ENCODE data around the gene SLC38A8. TPM values are rescaled to one million over a fixed set of nuclear protein-coding genes. Genes with fewer than 3 reads are reported as not detected.

Gene SLC38A8
- total and polyA plus RNA-seq, 8 donors: 0.08 TPM; not detected in 7

DNA sequence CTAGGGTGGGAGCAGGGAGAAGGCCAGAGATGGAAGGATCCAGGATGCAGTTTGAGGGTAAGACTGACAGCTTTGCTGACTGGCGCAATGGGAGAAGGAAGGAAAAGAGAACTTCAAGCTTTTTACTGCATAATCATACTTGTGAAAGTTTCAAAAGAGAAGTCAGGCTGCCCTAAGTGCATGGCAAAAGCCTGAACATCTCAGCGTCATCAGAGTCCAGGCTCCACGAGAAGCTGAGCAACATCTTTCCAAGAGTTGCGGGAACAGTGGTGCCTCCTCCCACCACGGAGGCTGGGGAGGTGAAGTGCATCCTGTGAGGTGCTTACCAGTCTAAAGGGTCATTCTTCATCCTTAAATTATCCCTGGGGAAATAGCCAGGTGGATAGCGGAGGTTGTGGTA lies 26.9 kb upstream of the SLC38A8 start:
- Histone ChIP-seq H3K27me3 (no peaks in the 10 kb centered on the region), H3K27ac (peak overlapping the region in 1 of 5 donors; percentile 8), H3K9me3 (no peaks in the 10 kb centered on the region), H3K4me3 (no peak overlapping the region), H3K36me3 (peaks cover 65 to 100% (median 100%) of the 10 kb centered on the region in 4 donors), H3K4me1 (no peaks in the 10 kb centered on the region)
- TF ChIP-seq POLR2A (IDR thresholded peaks at IDR 0.05) (no peak), EP300 (IDR thresholded peaks at IDR 0.05) (no peak), POLR2AphosphoS5 (IDR thresholded peaks at IDR 0.05) (no peak)
- TF ChIP-seq, protein P1, sequence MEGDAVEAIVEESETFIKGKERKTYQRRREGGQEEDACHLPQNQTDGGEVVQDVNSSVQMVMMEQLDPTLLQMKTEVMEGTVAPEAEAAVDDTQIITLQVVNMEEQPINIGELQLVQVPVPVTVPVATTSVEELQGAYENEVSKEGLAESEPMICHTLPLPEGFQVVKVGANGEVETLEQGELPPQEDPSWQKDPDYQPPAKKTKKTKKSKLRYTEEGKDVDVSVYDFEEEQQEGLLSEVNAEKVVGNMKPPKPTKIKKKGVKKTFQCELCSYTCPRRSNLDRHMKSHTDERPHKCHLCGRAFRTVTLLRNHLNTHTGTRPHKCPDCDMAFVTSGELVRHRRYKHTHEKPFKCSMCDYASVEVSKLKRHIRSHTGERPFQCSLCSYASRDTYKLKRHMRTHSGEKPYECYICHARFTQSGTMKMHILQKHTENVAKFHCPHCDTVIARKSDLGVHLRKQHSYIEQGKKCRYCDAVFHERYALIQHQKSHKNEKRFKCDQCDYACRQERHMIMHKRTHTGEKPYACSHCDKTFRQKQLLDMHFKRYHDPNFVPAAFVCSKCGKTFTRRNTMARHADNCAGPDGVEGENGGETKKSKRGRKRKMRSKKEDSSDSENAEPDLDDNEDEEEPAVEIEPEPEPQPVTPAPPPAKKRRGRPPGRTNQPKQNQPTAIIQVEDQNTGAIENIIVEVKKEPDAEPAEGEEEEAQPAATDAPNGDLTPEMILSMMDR (IDR thresholded peaks at IDR 0.05): no peak
- intact Hi-C loops (cut with DNase I; ENCODE audit: low total_unique reads): no loop called here
- WGBS, 5 donors: 79 to 91% (median 90%) methylated on average over 6 of the region's 6 CpGs
- DNase-seq: no peak

DNA sequence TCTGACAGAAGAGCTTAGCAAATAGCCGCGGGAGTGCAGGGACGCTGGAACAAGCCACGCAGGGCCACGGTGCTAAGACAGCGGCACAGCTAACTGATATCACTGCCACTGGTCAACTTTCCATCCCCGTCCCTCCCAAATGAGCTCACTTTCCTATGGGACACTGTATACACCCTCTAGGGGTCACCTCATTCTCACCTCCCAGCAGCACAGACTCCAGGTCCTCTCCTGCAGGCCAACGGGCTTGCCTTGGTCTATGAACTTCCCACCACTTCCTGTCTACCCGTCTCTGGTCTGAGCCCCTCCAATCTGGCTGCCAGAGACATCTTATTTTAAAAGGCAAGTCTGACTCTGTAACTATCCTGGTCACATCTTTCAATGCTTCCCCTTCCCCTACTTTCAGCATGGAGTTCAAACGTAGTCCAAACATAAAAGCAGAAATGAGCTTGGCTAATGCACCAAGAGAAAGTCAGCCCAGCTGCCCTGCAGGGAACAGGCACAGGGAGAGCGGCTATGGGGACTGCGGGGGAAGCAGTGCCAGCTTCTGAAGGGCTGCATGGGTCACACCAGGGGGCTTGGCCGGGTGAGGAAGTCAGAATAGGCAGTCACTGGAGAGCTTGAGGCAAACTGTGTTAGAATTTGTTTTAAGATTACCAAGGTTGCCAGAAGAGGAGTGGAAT lies 26.3 kb upstream of the SLC38A8 start:
- 83 to 92% (median 85%) methylated on average over 13 of the region's 13 CpGs for WGBS, 5 donors
- H3K9me3 ChIP-seq: no peaks in the 10 kb centered on the region
- DNase-seq: no peak
- no peak overlapping the region for H3K4me3 ChIP-seq
- TF ChIP-seq, protein P1 (IDR thresholded peaks at IDR 0.05): no peak
- no peak for TF ChIP-seq EP300 (IDR thresholded peaks at IDR 0.05)
- TF ChIP-seq POLR2A (IDR thresholded peaks at IDR 0.05): no peak
- TF ChIP-seq POLR2AphosphoS5 (IDR thresholded peaks at IDR 0.05): no peak
- H3K27ac ChIP-seq: peak overlapping the region in 1 of 5 donors; percentile 8
- no peaks in the 10 kb centered on the region for H3K27me3 ChIP-seq
- peaks cover 60 to 100% (median 100%) of the 10 kb centered on the region in 4 donors for H3K36me3 ChIP-seq
- intact Hi-C loops (cut with DNase I; ENCODE audit: low total_unique reads): no loop called here
- H3K4me1 ChIP-seq: no peaks in the 10 kb centered on the region

DNA sequence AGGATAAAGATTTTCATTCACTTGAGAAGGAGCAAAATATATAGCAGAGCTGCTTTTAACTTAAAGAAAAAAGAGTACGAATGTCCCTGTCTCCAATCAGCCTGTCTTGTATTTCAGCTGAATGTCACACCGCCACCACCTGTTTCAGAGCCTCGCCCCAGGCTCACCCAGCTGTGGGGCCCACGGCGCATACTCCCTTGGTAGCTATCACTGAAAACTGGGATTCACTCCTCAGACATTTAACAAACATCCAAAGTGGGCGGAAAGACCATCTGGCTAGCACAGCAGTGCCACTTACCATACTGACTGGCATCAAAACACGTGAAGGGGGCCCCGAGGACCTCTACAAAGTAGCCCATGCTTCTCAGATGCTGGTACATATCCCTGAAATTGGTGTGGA lies 25.4 kb upstream of the SLC38A8 start:
- DNase-seq: no peak
- Histone ChIP-seq H3K9me3 (no peaks in the 10 kb centered on the region), H3K4me1 (no peaks in the 10 kb centered on the region), H3K27me3 (no peaks in the 10 kb centered on the region), H3K36me3 (peaks cover 52 to 100% (median 100%) of the 10 kb centered on the region in 4 donors), H3K4me3 (no peak overlapping the region), H3K27ac (no peak overlapping the region)
- WGBS, 5 donors: 93 to 97% (median 96%) methylated on average over 8 of the region's 8 CpGs
- intact Hi-C loops (cut with DNase I; ENCODE audit: low total_unique reads): no loop called here
- TF ChIP-seq POLR2AphosphoS5 (IDR thresholded peaks at IDR 0.05): no peak
- no peak for TF ChIP-seq EP300 (IDR thresholded peaks at IDR 0.05)
- TF ChIP-seq, protein P1 (IDR thresholded peaks at IDR 0.05): no peak
- TF ChIP-seq POLR2A (IDR thresholded peaks at IDR 0.05): no peak

DNA sequence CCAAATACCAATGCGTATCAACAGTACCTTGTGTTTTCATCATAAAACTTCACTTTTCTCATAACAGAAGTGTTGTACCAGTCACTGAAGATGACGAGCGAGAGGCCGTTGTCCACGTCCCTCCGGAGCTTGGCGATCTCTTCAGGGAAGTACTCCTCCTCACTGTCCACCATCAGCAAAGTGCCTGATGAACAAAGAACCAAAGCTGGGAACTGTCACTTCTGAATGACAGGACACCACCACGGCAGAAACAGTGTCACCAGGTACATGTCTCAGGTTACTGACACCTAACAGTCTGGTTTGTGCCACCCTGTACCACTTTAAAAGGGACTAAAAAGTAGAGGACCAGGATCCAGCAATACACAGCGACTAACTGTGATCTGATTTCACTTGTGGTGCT lies 25.0 kb upstream of the SLC38A8 start:
- 90 to 92% (median 92%) methylated on average over 9 of the region's 9 CpGs for WGBS, 5 donors
- no peak for DNase-seq
- Histone ChIP-seq H3K4me1 (no peaks in the 10 kb centered on the region), H3K36me3 (peaks cover 48 to 100% (median 100%) of the 10 kb centered on the region in 4 donors), H3K9me3 (no peaks in the 10 kb centered on the region), H3K4me3 (no peak overlapping the region), H3K27me3 (no peaks in the 10 kb centered on the region), H3K27ac (no peak overlapping the region)
- intact Hi-C loops (cut with DNase I; ENCODE audit: low total_unique reads): no loop called here
- no peak for TF ChIP-seq EP300 (IDR thresholded peaks at IDR 0.05)

DNA sequence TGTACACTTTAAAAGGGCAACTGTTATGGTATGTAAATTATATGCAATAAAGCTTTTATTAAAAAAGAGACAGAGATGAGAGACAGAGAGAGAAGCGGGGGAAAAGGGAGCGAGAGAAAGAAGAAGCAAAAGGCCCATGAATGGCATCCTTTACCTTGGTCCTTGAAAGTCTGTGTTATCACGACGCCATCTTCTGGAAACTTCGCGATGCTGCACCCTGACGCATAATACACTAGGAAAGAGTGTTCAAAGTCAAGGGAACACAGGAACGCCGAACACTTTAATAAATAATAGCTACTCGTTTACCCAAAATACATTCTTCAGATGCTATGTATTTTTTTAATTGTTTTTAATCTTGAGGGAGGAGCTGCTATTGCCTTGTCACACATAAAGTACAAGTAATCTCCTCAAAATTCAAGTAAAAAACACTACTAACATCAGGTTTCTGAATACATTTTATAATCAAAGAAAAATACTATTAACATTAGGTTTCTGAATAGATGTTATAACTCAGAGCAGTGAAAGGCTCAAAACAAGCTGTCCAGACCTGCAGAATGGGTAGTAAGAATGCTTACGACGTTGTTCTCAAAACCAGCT lies 23.0 kb upstream of the SLC38A8 start:
- 35 to 42% (median 40%) methylated on average over 12 of the region's 12 CpGs for WGBS, 5 donors
- no peak overlapping the region for H3K4me3 ChIP-seq
- peak; percentile 53 to 81 for DNase-seq
- intact Hi-C loops (cut with DNase I; ENCODE audit: low total_unique reads): no loop called here
- no peaks in the 10 kb centered on the region for H3K4me1 ChIP-seq
- no peaks in the 10 kb centered on the region for H3K27me3 ChIP-seq
- H3K27ac ChIP-seq: no peak overlapping the region
- H3K36me3 ChIP-seq: peaks cover 49 to 100% (median 100%) of the 10 kb centered on the region in 4 donors
- TF ChIP-seq, protein P1 (IDR thresholded peaks at IDR 0.05): peak in 5 of 7 experiments; percentile 27 to 50 (median 42)
- TF ChIP-seq POLR2A (IDR thresholded peaks at IDR 0.05) (no peak), POLR2AphosphoS5 (IDR thresholded peaks at IDR 0.05) (no peak), EP300 (IDR thresholded peaks at IDR 0.05) (no peak)
- H3K9me3 ChIP-seq: no peaks in the 10 kb centered on the region
